GM18526 (cell line): ENCODE results near the gene ARID4A.

ENCODE experiments used
- POLR2A ChIP-seq: IDR thresholded peaks from 3 replicates; pipeline ENCODE4 v1.6.1; 2011; ENCODE audit not compliant: insufficient read length; ENCODE audit errors: extremely low read depth

ARID4A gene

GRCh38 chr14:58398495-58398894 lies 100.1 kb downstream of the ARID4A start:
- TF ChIP-seq POLR2A: no peak

GRCh38 chr14:58398895-58399294 lies 100.5 kb downstream of the ARID4A start:
- TF ChIP-seq POLR2A: no peak

- TF ChIP-seq POLR2A: no peak
Measured at GRCh38 chr14:58401587-58401986, 103.2 kb downstream of the ARID4A start.

- no peak for TF ChIP-seq POLR2A
Measured at GRCh38 chr14:58408681-58409215, 110.4 kb downstream of the ARID4A start.

- no peak for TF ChIP-seq POLR2A
Measured at GRCh38 chr14:58414845-58415244, 116.5 kb downstream of the ARID4A start.

GRCh38 chr14:58415636-58416547 lies 117.5 kb downstream of the ARID4A start:
- no peak for TF ChIP-seq POLR2A
